ENCODE data around the gene CATSPERE. TPM values are rescaled to one million over a fixed set of nuclear protein-coding genes. Genes with fewer than 3 reads are reported as not detected.

CATSPERE gene
- total and polyA plus RNA-seq, 2 of the 8 experiments (the other 6 are each of a cell fraction or from before 2014, with no cell fraction given) = 0.05 to 0.45 TPM

GRCh38 chr1:244473059-244473605, 12.1 kb downstream of the CATSPERE start:
- H3K4me1 ChIP-seq (replicated peaks in 1 of 4; ENCODE audit: control insufficient read depth in 3 of 4, insufficient read depth in 4 of 4, low read length in 3 of 4) = no peaks in the 10 kb centered on the region
- DNase-seq (ENCODE audit: low read depth in 1 of 2, low spot score in 2 of 2) (no peak), FAIRE-seq (no peak)
- ChIA-PET CTCF (ENCODE audit: partially characterized antibody) (interaction anchor here (0.8 kb wide), 1 partner anchor 11 kb away, joined by 4 read pairs; no protein-coding TSS in a partner anchor), POLR2A (ENCODE audit: partially characterized antibody) (no interaction called here)
- H4K5ac ChIP-seq (ENCODE audit: insufficient read length, low read depth, low read length) = no peak overlapping the region
- no peak overlapping the region for H3K14ac ChIP-seq (ENCODE audit: insufficient read length)
- H4K8ac ChIP-seq (ENCODE audit: extremely low read depth, insufficient read depth, low read length) = no peak overlapping the region
- no peak overlapping the region for H3K56ac ChIP-seq (replicated peaks; ENCODE audit: insufficient read length, low read depth, low read length)
- H2AFZ ChIP-seq (ENCODE audit: low read length) = no peak overlapping the region
- no peaks in the 10 kb centered on the region for H3K36me3 ChIP-seq (ENCODE audit: control insufficient read depth in 2 of 4, insufficient read depth in 4 of 4, low read length in 3 of 4)
- no peaks in the 10 kb centered on the region for H3K79me1 ChIP-seq (ENCODE audit: low read depth, low read length)
- no peaks in the 10 kb centered on the region for H3K27me3 ChIP-seq (replicated peaks in 1 of 4; ENCODE audit: control insufficient read depth in 3 of 4, extremely low read depth in 1 of 4, insufficient read depth in 3 of 4, low read length in 3 of 4)
- no peak overlapping the region for H3K9ac ChIP-seq (replicated peaks in 1 of 4; ENCODE audit: extremely low read depth in 1 of 4, low read depth in 3 of 4, low read length in 3 of 4)
- H2BK20ac ChIP-seq (ENCODE audit: low read length) = no peak overlapping the region
- H4K91ac ChIP-seq (replicated peaks; ENCODE audit: insufficient read length, low read length) = no peak overlapping the region
- H3K18ac ChIP-seq (ENCODE audit: extremely low read depth, low read length) = no peak overlapping the region
- no peak overlapping the region for H3K4me2 ChIP-seq (ENCODE audit: insufficient read depth in 1 of 2, low read depth in 2 of 2, low read length in 2 of 2)
- no peak for TF ChIP-seq HDAC6 (IDR thresholded peaks at IDR 0.05; ENCODE audit: low read depth, low read length)
- TF ChIP-seq TAF7 (optimal IDR thresholded peaks at IDR 0.05; ENCODE audit: borderline replicate concordance, low read depth, low read length) = no peak
- no peak for TF ChIP-seq FOSL1 (IDR thresholded peaks at IDR 0.05; ENCODE audit: insufficient read depth, low read depth, low read length)
- no peak for TF ChIP-seq CBX8 (IDR thresholded peaks at IDR 0.05; ENCODE audit: borderline replicate concordance, low read depth, low read length)
- no peak for TF ChIP-seq RBBP5 (IDR thresholded peaks at IDR 0.05; ENCODE audit: borderline replicate concordance, low read depth, low read length)
- TF ChIP-seq HDAC2 (IDR thresholded peaks at IDR 0.05; ENCODE audit: borderline replicate concordance in 1 of 2, low read depth in 2 of 2, low read length in 2 of 2) = no peak
- no peak for TF ChIP-seq TAF1 (IDR thresholded peaks at IDR 0.05; ENCODE audit: low read depth, low read length)
- TF ChIP-seq YY1 (IDR thresholded peaks at IDR 0.05; ENCODE audit: low read depth, low read length) = no peak
- no peak for TF ChIP-seq KDM1A (IDR thresholded peaks at IDR 0.05; ENCODE audit: borderline replicate concordance, low read length)
- no peak for TF ChIP-seq CHD2 (IDR thresholded peaks at IDR 0.05; ENCODE audit: low read length)
- no peak for TF ChIP-seq RXRA (IDR thresholded peaks at IDR 0.05; ENCODE audit: insufficient read depth, low read depth, low read length)
- no peak for TF ChIP-seq GABPA (IDR thresholded peaks at IDR 0.05; ENCODE audit: borderline replicate concordance, insufficient read depth, low read length)
- TF ChIP-seq JUN (IDR thresholded peaks at IDR 0.05; ENCODE audit: low read depth, low read length) = no peak
- no peak for TF ChIP-seq CHD1 (IDR thresholded peaks at IDR 0.05; ENCODE audit: low read depth, low read length)
- H2BK120ac ChIP-seq (replicated peaks; ENCODE audit: low read depth, low read length) = no peak overlapping the region
- no peaks in the 10 kb centered on the region for H3K79me2 ChIP-seq (ENCODE audit: control insufficient read depth in 1 of 2, insufficient read depth in 2 of 2, low read length in 2 of 2)
- H2BK15ac ChIP-seq (ENCODE audit: low read length) = no peak overlapping the region
- H2BK5ac ChIP-seq (ENCODE audit: low read depth, low read length) = no peak overlapping the region
- no peak overlapping the region for H3K23ac ChIP-seq (ENCODE audit: insufficient read length)
- no peaks in the 10 kb centered on the region for H3K9me3 ChIP-seq (ENCODE audit: insufficient read depth in 2 of 2, low read depth in 1 of 2, low read length in 1 of 2)
- no peak overlapping the region for H2AK5ac ChIP-seq (ENCODE audit: low read depth, low read length)
- no peak overlapping the region for H3K27ac ChIP-seq (ENCODE audit: low read depth, low read length)
- no peak overlapping the region for H3K4ac ChIP-seq (replicated peaks; ENCODE audit: insufficient read length, low read depth, low read length)
- H3K23me2 ChIP-seq (ENCODE audit: low read depth, low read length) = no peaks in the 10 kb centered on the region
- 86% methylated on average over 6 of the region's 6 CpGs; no CpG with 5 or more reads in 1 of the 2 experiments for WGBS, 2 experiments (ENCODE audit: extremely low coverage in 1 of 2, insufficient coverage in 1 of 2, insufficient read length in 1 of 2, insufficient replicate concordance in 2 of 2, low coverage in 1 of 2, low lambda C conversion rate in 2 of 2, missing lambda C conversion rate in 1 of 2)
- H4K20me1 ChIP-seq (replicated peaks in 1 of 2; ENCODE audit: control insufficient read depth in 1 of 2, insufficient read depth in 2 of 2, low read length in 2 of 2) = no peaks in the 10 kb centered on the region
- no peak overlapping the region for H3K4me3 ChIP-seq (ENCODE audit: extremely low read depth in 1 of 4, insufficient read depth in 2 of 4, low read depth in 3 of 4, low read length in 4 of 4)
- no peak overlapping the region for H2BK12ac ChIP-seq (ENCODE audit: low read depth, low read length)
